HCT116 (cell line): Measurements from ENCODE around the gene DCHS2. TPM values are rescaled to one million over a fixed set of nuclear protein-coding genes. Genes with fewer than 3 reads are reported as not detected.

ENCODE experiments used
- ATAC-seq: fragments of 200-7000 bp; cut with Tn5 transposase; 2 replicates; pipeline ENCODE4 v1.9.1; 2020; ENCODE audit warnings: mild to moderate bottlenecking, moderate library complexity
- BruUV-seq: library from RNA; stranded (reverse); fragments of 400-500 nt; replicated peaks from 2 replicates; lab custom pipeline; 2021; lab: Mats Ljungman, UMichigan
- CTCF ChIA-PET: fragments of 300-600 bp; sonication (Branson Sonifier 250); formaldehyde crosslinking; loops from one replicate; lab custom pipeline; 2021; ENCODE audit warnings: antibody characterized with exemption; lab: Charles Lee
- POLR2A ChIA-PET: fragments of 300-600, 350-600 bp; sonication (Branson Sonifier 250); formaldehyde crosslinking; loops from one replicate; lab custom pipeline; 2021; ENCODE audit warnings: antibody characterized with exemption; lab: Charles Lee
- RAD21 ChIA-PET, 2 experiments: fragments of 300-600 bp; sonication (Branson Sonifier 250); formaldehyde crosslinking; loops; one replicate each; lab custom pipeline; 2023; ENCODE audit warnings: low total read pairs in 2 of 2; ENCODE audit not compliant: uncharacterized antibody in 2 of 2, unreplicated experiment in 2 of 2, low non-redundant PET in 1 of 2; lab: Charles Lee
- DNase-seq: peaks from one replicate; pipeline ENCODE4 v3.0.0-alpha.2; 2010; ENCODE audit warnings: low read depth, low spot score
- H2AFZ ChIP-seq: fragments of 200-600 bp; shearing (Covaris generic), sonication (generic); 2 replicates; pipeline ENCODE4 v1.6.1; 2017; ENCODE audit warnings: low read depth, mixed run types, mixed read lengths, antibody characterized with exemption, low read length; ENCODE audit not compliant: poor library complexity, severe bottlenecking
- H3K27ac ChIP-seq: 2 replicates; pipeline ENCODE4 v1.5.1; 2012; ENCODE audit warnings: low read depth, low read length
- H3K27me3 ChIP-seq: fragments of 200-600 bp; sonication (generic); 2 replicates; pipeline ENCODE4 v1.6.1; 2016; ENCODE audit warnings: mixed run types, low read length, mixed read lengths; ENCODE audit not compliant: insufficient read depth
- H3K36me3 ChIP-seq, 2 experiments: fragments of 200-500 bp in 1 of 2; fragments of 200-600 bp in 1 of 2; sonication (Bioruptor generic) in 1 of 2; sonication (generic) in 1 of 2; 2 replicates each; pipeline versions ENCODE4 v1.5.1 to v1.6.1; 2014 to 2016; ENCODE audit warnings: low read length in 2 of 2, inconsistent platforms in 1 of 2, mixed read lengths in 1 of 2, mixed run types in 1 of 2; ENCODE audit not compliant: insufficient read depth in 2 of 2, control insufficient read depth in 1 of 2
- H3K4me1 ChIP-seq, 2 experiments: fragments of 200-600 bp in 1 of 2; sonication (generic) in 1 of 2; 2 replicates each; pipeline versions ENCODE4 v1.5.1 to v1.6.1; 2012 to 2017; ENCODE audit warnings: low read length in 2 of 2, inconsistent platforms in 1 of 2, mild to moderate bottlenecking in 1 of 2, mixed read lengths in 1 of 2, mixed run types in 1 of 2, moderate library complexity in 1 of 2; ENCODE audit not compliant: insufficient read depth in 2 of 2, control insufficient read depth in 1 of 2
- H3K4me2 ChIP-seq: fragments of 200-600 bp; sonication (generic); 2 replicates; pipeline ENCODE4 v1.6.1; 2017; ENCODE audit warnings: mixed run types, low read length, mixed read lengths
- H3K4me3 ChIP-seq, 2 experiments: fragments of 200-600 bp in 1 of 2; sonication (generic) in 1 of 2; replicated peaks in 1 of 2; 2 replicates each; pipeline ENCODE4 v1.5.1; 2011 to 2016; ENCODE audit warnings: low read length in 2 of 2, control low read depth in 1 of 2, low read depth in 1 of 2, mild to moderate bottlenecking in 1 of 2, mixed read lengths in 1 of 2, mixed run types in 1 of 2
- H3K79me2 ChIP-seq: fragments of 200-600 bp; sonication (generic); 2 replicates; pipeline ENCODE4 v1.6.1; 2017; ENCODE audit warnings: mild to moderate bottlenecking, mixed run types, low read length, moderate library complexity, mixed read lengths; ENCODE audit not compliant: insufficient read depth
- H3K9ac ChIP-seq: fragments of 200-600 bp; sonication (generic); 2 replicates; pipeline ENCODE4 v1.6.1; 2016; ENCODE audit warnings: low read length, mixed read lengths
- H3K9me2 ChIP-seq: fragments of 200-600 bp; sonication (generic), shearing (Covaris generic); 2 replicates; pipeline ENCODE4 v1.6.1; 2017; ENCODE audit warnings: mixed run types, mild to moderate bottlenecking, moderate library complexity; ENCODE audit not compliant: insufficient read depth
- H3K9me3 ChIP-seq, 2 experiments: fragments of 200-500 bp in 1 of 2; fragments of 200-600 bp in 1 of 2; sonication (Bioruptor generic) in 1 of 2; sonication (generic) in 1 of 2; 2 replicates each; pipeline ENCODE4 v1.6.1; 2014 to 2017; ENCODE audit warnings: low read length in 2 of 2, mixed read lengths in 2 of 2, inconsistent platforms in 1 of 2, low read depth in 1 of 2, mild to moderate bottlenecking in 1 of 2, mixed run types in 1 of 2, moderate library complexity in 1 of 2; ENCODE audit not compliant: control insufficient read depth in 1 of 2, insufficient read depth in 1 of 2
- H4K20me1 ChIP-seq: fragments of 200-600 bp; sonication (generic), shearing (Covaris generic); 2 replicates; pipeline ENCODE4 v1.6.1; 2017; ENCODE audit warnings: mixed run types, mild to moderate bottlenecking, moderate library complexity; ENCODE audit not compliant: insufficient read depth
- CBX3 ChIP-seq: IDR thresholded peaks from 2 replicates; pipeline ENCODE4 v1.6.1; 2012; ENCODE audit warnings: low read depth
- CEBPB ChIP-seq: IDR thresholded peaks from 2 replicates; pipeline ENCODE4 v1.6.1; 2012; ENCODE audit warnings: low read depth
- EGR1 ChIP-seq: IDR thresholded peaks from 2 replicates; pipeline ENCODE4 v1.6.1; 2012; ENCODE audit warnings: low read depth
- ELF1 ChIP-seq: IDR thresholded peaks from 2 replicates; pipeline ENCODE4 v1.6.1; 2012; ENCODE audit warnings: low read depth, borderline replicate concordance
- EZH2 ChIP-seq: fragments of 200-600 bp; sonication (generic); IDR thresholded peaks from 2 replicates; pipeline ENCODE4 v1.6.1; 2017; ENCODE audit warnings: antibody characterized with exemption, mixed run types
- EZH2phosphoT487 ChIP-seq: fragments of 200-600 bp; IDR thresholded peaks from 2 replicates; pipeline ENCODE4 v1.6.1; 2018; ENCODE audit warnings: antibody characterized with exemption, borderline replicate concordance
- FOSL1 ChIP-seq: IDR thresholded peaks from 2 replicates; pipeline ENCODE4 v1.6.1; 2012; ENCODE audit warnings: low read depth
- JUND ChIP-seq: IDR thresholded peaks from 2 replicates; pipeline ENCODE4 v1.6.1; 2012
- POLR2AphosphoS5 ChIP-seq: IDR thresholded peaks from 2 replicates; pipeline ENCODE4 v1.6.1; 2011; ENCODE audit warnings: mild to moderate bottlenecking, low read depth, low read length, moderate library complexity
- RAD21 ChIP-seq: IDR thresholded peaks from 2 replicates; pipeline ENCODE4 v1.6.1; 2012; ENCODE audit warnings: low read depth, mild to moderate bottlenecking
- SRF ChIP-seq: IDR thresholded peaks from 2 replicates; pipeline ENCODE4 v1.6.1; 2012; ENCODE audit warnings: low read depth
- YY1 ChIP-seq: IDR thresholded peaks from 2 replicates; pipeline ENCODE4 v1.6.1; 2011; ENCODE audit warnings: low read length, low read depth, moderate library complexity, mild to moderate bottlenecking; ENCODE audit not compliant: insufficient replicate concordance; ENCODE audit errors: extremely low read depth
- ZBTB33 ChIP-seq: IDR thresholded peaks from 2 replicates; pipeline ENCODE4 v1.6.1; 2011; ENCODE audit warnings: mild to moderate bottlenecking, low read length, moderate library complexity; ENCODE audit not compliant: insufficient replicate concordance; ENCODE audit errors: extremely low read depth
- ZFX ChIP-seq: fragments of 450-650 bp; IDR thresholded peaks from 2 replicates; pipeline ENCODE4 v1.6.1; 2017
- ZNF274 ChIP-seq: fragments of 200-500 bp; sonication (Bioruptor generic); IDR thresholded peaks from 2 replicates; pipeline ENCODE4 v1.6.1; 2014; ENCODE audit warnings: mild to moderate bottlenecking, low read depth, low read length, inconsistent platforms
- intact Hi-C: fragments of 100-400 bp; cut with micrococcal nuclease; formaldehyde crosslinking; loops from 2 replicates; pipeline ENCODE4 v1.10.0; 2022
- total RNA-seq: library from RNA; stranded (reverse); gene quantifications from one replicate; pipeline ENCODE4 v1.2.1, GENCODE V29; 2021; ENCODE audit not compliant: unreplicated experiment
- TF ChIP-seq, protein P1 (sequence below): IDR thresholded peaks from 2 replicates; pipeline ENCODE4 v1.6.1; 2012
- TF ChIP-seq, protein P2 (sequence below): IDR thresholded peaks from 2 replicates; pipeline ENCODE4 v1.6.1; 2012
- TF ChIP-seq, protein P3 (sequence below): IDR thresholded peaks from 2 replicates; pipeline ENCODE4 v1.6.1; 2012; ENCODE audit warnings: low read depth
- TF ChIP-seq, protein P4 (sequence below), 3 experiments: fragments of 200-600 bp in 1 of 3; sonication (generic) in 1 of 3; IDR thresholded peaks in 2 of 3; conservative IDR thresholded peaks in 1 of 3; 2 replicates each; pipeline ENCODE4 v1.5.1; 2012 to 2017; ENCODE audit warnings: low read depth in 2 of 3, low read length in 2 of 3, antibody characterized with exemption in 1 of 3, borderline replicate concordance in 1 of 3, control low read depth in 1 of 3, mild to moderate bottlenecking in 1 of 3, mixed read lengths in 1 of 3, mixed run types in 1 of 3, moderate library complexity in 1 of 3; ENCODE audit not compliant: insufficient read depth in 1 of 3

The DCHS2 gene
- total RNA-seq, 1 experiment from 2014 or later: 0.05 TPM

DNA sequence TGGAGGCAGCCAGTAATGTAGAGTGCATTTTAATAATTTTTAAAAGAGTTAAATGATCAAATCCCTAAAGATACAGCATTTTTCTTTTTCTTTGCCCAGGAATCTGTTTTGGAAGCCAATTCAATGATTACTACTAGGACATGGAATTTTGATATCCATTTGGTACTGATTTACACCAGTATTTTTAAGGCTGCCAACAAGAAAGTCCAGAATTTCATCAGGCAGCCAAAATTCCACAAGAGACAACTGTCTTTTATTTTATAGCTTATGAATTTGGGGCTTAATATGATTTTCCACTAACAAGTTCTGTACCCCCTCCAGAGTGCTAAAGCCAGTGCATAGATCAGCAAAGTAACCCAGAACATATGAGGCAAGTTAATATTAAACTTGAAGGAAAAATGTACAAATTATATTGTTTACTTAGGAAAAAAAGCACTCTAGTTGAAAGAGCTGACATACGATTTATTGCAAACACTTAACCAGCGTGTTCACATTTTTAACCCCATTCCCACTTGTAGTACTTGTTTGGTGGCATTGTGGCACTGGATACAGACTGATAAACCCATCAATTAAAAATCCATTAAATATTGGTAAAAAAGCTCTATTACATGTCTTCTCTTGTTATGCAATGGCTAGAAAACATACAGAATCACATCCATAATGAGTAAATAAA lies 259.7 kb downstream of the DCHS2 start:
- Histone ChIP-seq H3K27ac (no peak overlapping the region), H3K27me3 (no peaks in the 10 kb centered on the region), H3K4me2 (no peak overlapping the region), H3K9me2 (no peaks in the 10 kb centered on the region), H3K9me3 (no peaks in the 10 kb centered on the region), H3K9ac (no peak overlapping the region), H3K79me2 (no peaks in the 10 kb centered on the region), H4K20me1 (no peaks in the 10 kb centered on the region), H2AFZ (no peak overlapping the region), H3K4me3 (no peak overlapping the region), H3K36me3 (no peaks in the 10 kb centered on the region), H3K4me1 (no peaks in the 10 kb centered on the region)
- no peak for DNase-seq
- no TSS peak for BruUV-seq
- ChIA-PET POLR2A (no interaction called here), RAD21 (no interaction called here), CTCF (no interaction called here)
- TF ChIP-seq, protein P1, sequence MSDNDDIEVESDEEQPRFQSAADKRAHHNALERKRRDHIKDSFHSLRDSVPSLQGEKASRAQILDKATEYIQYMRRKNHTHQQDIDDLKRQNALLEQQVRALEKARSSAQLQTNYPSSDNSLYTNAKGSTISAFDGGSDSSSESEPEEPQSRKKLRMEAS: no peak
- TF ChIP-seq ZBTB33 (no peak), ELF1 (no peak), EGR1 (no peak), SRF (no peak), ZFX (no peak), JUND (no peak), YY1 (no peak), RAD21 (no peak), FOSL1 (no peak), CEBPB (no peak), EZH2phosphoT487 (no peak), POLR2AphosphoS5 (no peak), ZNF274 (no peak), CBX3 (no peak), EZH2 (no peak)
- TF ChIP-seq, protein P2, sequence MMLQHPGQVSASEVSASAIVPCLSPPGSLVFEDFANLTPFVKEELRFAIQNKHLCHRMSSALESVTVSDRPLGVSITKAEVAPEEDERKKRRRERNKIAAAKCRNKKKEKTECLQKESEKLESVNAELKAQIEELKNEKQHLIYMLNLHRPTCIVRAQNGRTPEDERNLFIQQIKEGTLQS: no peak
- TF ChIP-seq, protein P3, sequence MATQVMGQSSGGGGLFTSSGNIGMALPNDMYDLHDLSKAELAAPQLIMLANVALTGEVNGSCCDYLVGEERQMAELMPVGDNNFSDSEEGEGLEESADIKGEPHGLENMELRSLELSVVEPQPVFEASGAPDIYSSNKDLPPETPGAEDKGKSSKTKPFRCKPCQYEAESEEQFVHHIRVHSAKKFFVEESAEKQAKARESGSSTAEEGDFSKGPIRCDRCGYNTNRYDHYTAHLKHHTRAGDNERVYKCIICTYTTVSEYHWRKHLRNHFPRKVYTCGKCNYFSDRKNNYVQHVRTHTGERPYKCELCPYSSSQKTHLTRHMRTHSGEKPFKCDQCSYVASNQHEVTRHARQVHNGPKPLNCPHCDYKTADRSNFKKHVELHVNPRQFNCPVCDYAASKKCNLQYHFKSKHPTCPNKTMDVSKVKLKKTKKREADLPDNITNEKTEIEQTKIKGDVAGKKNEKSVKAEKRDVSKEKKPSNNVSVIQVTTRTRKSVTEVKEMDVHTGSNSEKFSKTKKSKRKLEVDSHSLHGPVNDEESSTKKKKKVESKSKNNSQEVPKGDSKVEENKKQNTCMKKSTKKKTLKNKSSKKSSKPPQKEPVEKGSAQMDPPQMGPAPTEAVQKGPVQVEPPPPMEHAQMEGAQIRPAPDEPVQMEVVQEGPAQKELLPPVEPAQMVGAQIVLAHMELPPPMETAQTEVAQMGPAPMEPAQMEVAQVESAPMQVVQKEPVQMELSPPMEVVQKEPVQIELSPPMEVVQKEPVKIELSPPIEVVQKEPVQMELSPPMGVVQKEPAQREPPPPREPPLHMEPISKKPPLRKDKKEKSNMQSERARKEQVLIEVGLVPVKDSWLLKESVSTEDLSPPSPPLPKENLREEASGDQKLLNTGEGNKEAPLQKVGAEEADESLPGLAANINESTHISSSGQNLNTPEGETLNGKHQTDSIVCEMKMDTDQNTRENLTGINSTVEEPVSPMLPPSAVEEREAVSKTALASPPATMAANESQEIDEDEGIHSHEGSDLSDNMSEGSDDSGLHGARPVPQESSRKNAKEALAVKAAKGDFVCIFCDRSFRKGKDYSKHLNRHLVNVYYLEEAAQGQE: no peak
- TF ChIP-seq, protein P4, sequence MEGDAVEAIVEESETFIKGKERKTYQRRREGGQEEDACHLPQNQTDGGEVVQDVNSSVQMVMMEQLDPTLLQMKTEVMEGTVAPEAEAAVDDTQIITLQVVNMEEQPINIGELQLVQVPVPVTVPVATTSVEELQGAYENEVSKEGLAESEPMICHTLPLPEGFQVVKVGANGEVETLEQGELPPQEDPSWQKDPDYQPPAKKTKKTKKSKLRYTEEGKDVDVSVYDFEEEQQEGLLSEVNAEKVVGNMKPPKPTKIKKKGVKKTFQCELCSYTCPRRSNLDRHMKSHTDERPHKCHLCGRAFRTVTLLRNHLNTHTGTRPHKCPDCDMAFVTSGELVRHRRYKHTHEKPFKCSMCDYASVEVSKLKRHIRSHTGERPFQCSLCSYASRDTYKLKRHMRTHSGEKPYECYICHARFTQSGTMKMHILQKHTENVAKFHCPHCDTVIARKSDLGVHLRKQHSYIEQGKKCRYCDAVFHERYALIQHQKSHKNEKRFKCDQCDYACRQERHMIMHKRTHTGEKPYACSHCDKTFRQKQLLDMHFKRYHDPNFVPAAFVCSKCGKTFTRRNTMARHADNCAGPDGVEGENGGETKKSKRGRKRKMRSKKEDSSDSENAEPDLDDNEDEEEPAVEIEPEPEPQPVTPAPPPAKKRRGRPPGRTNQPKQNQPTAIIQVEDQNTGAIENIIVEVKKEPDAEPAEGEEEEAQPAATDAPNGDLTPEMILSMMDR (IDR thresholded peaks at IDR 0.05 in 2 of 3, conservative IDR thresholded peaks at IDR 0.05 in 1 of 3; ENCODE audit: borderline replicate concordance in 1 of 3, insufficient read depth in 1 of 3, low read depth in 2 of 3, low read length in 2 of 3): no peak
- ATAC-seq: no peak
- intact Hi-C loops: no loop called here
